ENCODE results near the gene AGXT2.

The AGXT2 gene

GRCh38 chr5:34957857-34958690, 89.7 kb downstream of the AGXT2 start:
- DNase-seq = no peak

GRCh38 chr5:34957321-34957720, 90.4 kb downstream of the AGXT2 start:
- no peak for DNase-seq

All from activated CD8-positive, alpha-beta memory T cell treated with anti-CD3 and anti-CD28 coated beads for 24 hours (primary cell).